Liver (tissue), 9 donors: ENCODE data around the gene GRIFIN. TPM values are rescaled to one million over a fixed set of nuclear protein-coding genes. Genes with fewer than 3 reads are reported as not detected.

Source experiments
- DNase-seq: peaks from one replicate; pipeline ENCODE4 v3.0.0-alpha.2; 2017; ENCODE audit warnings: low spot score
- H3K27ac ChIP-seq, 2 donors: one replicate each; pipeline ENCODE4 v1.7.0; 2013; ENCODE audit warnings: inconsistent platforms in 2 of 2, low read length in 2 of 2, control low read depth in 1 of 2, low read depth in 1 of 2, mild to moderate bottlenecking in 1 of 2
- H3K27me3 ChIP-seq, 4 donors: one replicate each; pipeline versions ENCODE4 v1.6.1 to v1.7.0; 2013; ENCODE audit warnings: low read length in 3 of 4, inconsistent platforms in 1 of 4, mild to moderate bottlenecking in 1 of 4, moderate library complexity in 1 of 4; ENCODE audit not compliant: control insufficient read depth in 4 of 4, insufficient read depth in 4 of 4
- H3K36me3 ChIP-seq, 4 donors: one replicate each; pipeline versions ENCODE4 v1.6.1 to v1.7.0; 2013; ENCODE audit warnings: low read length in 3 of 4, mild to moderate bottlenecking in 3 of 4, low read depth in 1 of 4, moderate library complexity in 1 of 4; ENCODE audit not compliant: control insufficient read depth in 4 of 4, insufficient read depth in 3 of 4
- H3K4me1 ChIP-seq, 4 donors: one replicate each; pipeline versions ENCODE4 v1.6.1 to v1.7.0; 2013; ENCODE audit warnings: low read length in 3 of 4, mild to moderate bottlenecking in 3 of 4, moderate library complexity in 1 of 4; ENCODE audit not compliant: control insufficient read depth in 4 of 4, insufficient read depth in 4 of 4
- H3K4me3 ChIP-seq, 3 donors: one replicate each; pipeline versions ENCODE4 v1.6.1 to v1.7.0; 2013; ENCODE audit warnings: low read length in 3 of 3, control low read depth in 1 of 3, low read depth in 1 of 3, mild to moderate bottlenecking in 1 of 3
- H3K9ac ChIP-seq, 2 donors: one replicate each; pipeline ENCODE4 v1.7.0; 2013; ENCODE audit warnings: low read length in 2 of 2, mild to moderate bottlenecking in 2 of 2, moderate library complexity in 2 of 2, control low read depth in 1 of 2, low read depth in 1 of 2
- H3K9me3 ChIP-seq, 4 donors: one replicate each; pipeline versions ENCODE4 v1.6.1 to v1.7.0; 2013; ENCODE audit warnings: low read length in 3 of 4; ENCODE audit not compliant: control insufficient read depth in 4 of 4
- EGR1 ChIP-seq, 2 donors: IDR thresholded peaks; 2 replicates each; pipeline ENCODE4 v1.6.1; 2016 to 2018; ENCODE audit warnings: antibody characterized with exemption in 2 of 2, low read depth in 2 of 2
- FOXA1 ChIP-seq: IDR thresholded peaks from 2 replicates; pipeline ENCODE4 v1.6.1; 2016; ENCODE audit warnings: antibody characterized with exemption
- GABPA ChIP-seq, 2 donors: IDR thresholded peaks in 1 of 2; conservative IDR thresholded peaks in 1 of 2; 2 replicates each; pipeline ENCODE4 v1.6.1; 2016; ENCODE audit warnings: antibody characterized with exemption in 2 of 2, mild to moderate bottlenecking in 1 of 2, moderate library complexity in 1 of 2
- HNF4A ChIP-seq, 2 donors: conservative IDR thresholded peaks; 2 replicates each; pipeline ENCODE4 v1.6.1; 2016; ENCODE audit warnings: antibody characterized with exemption in 2 of 2, mild to moderate bottlenecking in 2 of 2
- HNF4G ChIP-seq: IDR thresholded peaks from 2 replicates; pipeline ENCODE4 v1.6.1; 2016; ENCODE audit warnings: antibody characterized with exemption
- JUND ChIP-seq, 2 donors: IDR thresholded peaks; 2 replicates each; pipeline ENCODE4 v1.6.1; 2016; ENCODE audit warnings: antibody characterized with exemption in 2 of 2
- NR2F2 ChIP-seq: IDR thresholded peaks from 2 replicates; pipeline ENCODE4 v1.6.1; 2016; ENCODE audit warnings: antibody characterized with exemption
- RAD21 ChIP-seq, 2 donors: IDR thresholded peaks; 2 replicates each; pipeline ENCODE4 v1.6.1; 2016; ENCODE audit warnings: antibody characterized with exemption in 2 of 2, mild to moderate bottlenecking in 2 of 2
- RXRA ChIP-seq, 2 donors: IDR thresholded peaks; 2 replicates each; pipeline ENCODE4 v1.6.1; 2017 to 2018; ENCODE audit warnings: antibody characterized with exemption in 2 of 2, mild to moderate bottlenecking in 1 of 2
- TAF1 ChIP-seq: conservative IDR thresholded peaks from 2 replicates; pipeline ENCODE4 v1.6.1; 2016; ENCODE audit warnings: antibody characterized with exemption, mild to moderate bottlenecking
- YY1 ChIP-seq: IDR thresholded peaks from 2 replicates; pipeline ENCODE4 v1.6.1; 2016; ENCODE audit warnings: antibody characterized with exemption, mild to moderate bottlenecking
- WGBS: extraction: QIAGEN DNeasy Blood & Tissue Kit; methylation state at CpG from one replicate; pipeline ENCODE4 v1.1.7; 2013; 5-methylcytosine and 5-hydroxymethylcytosine counted together
- polyA plus RNA-seq, 2 donors: library from polyadenylated mRNA; stranded (reverse) in 1 of 2; unstranded in 1 of 2; fragments of 200-250 nt in 1 of 2; fragments of >200 nt in 1 of 2; fragmentation: Nextera tagmentation in 1 of 2; extraction: Ambion mirVana in 1 of 2; gene quantifications; one replicate each; pipeline versions ENCODE4 v1.2.1 to v1.2.3, GENCODE V29; 2013 to 2015
- total RNA-seq, 2 donors: library from RNA; depleted of rRNA; stranded (reverse); fragments of >200 nt; gene quantifications; one replicate each; pipeline ENCODE4 v1.2.3, GENCODE V29; 2014
- TF ChIP-seq, protein P1 (sequence below): fragments of 150-350 bp; IDR thresholded peaks from 2 replicates; pipeline ENCODE4 v1.5.1; 2017; ENCODE audit warnings: improper control_type of control experiment, low read depth, low read length; ENCODE audit not compliant: missing input control
- TF ChIP-seq, protein P2 (sequence below): IDR thresholded peaks from 2 replicates; pipeline ENCODE4 v1.6.1; 2016; ENCODE audit warnings: antibody characterized with exemption, mild to moderate bottlenecking
- donor health status: healthy.
- donor health status: healthy.
- donor health status: healthy.
- donor health status: healthy.
- donor health status: healthy.

The GRIFIN gene
- total and polyA plus RNA-seq, 4 donors, result not detected

DNA sequence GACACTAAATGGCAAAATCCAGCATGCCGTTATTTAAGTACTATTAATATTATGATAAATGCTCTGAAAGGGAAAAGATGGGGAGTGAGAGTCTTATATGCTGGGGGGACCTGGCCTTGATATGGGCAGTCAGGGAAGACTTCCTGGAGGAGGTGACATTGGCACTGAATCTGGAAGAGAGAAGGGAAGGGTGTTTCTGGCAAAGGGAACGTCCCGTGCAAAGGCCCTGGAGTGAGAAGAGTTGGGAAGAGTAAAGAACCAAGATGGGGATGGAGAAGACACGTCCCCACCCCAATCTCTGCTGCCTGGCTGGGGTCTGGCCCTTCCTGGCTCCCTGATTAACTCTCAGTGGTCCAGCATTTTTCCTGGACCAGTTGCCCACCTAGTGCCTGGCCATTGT is 5.0 kb upstream of the GRIFIN start:
- Histone ChIP-seq H3K9ac (no peak overlapping the region), H3K4me1 (peaks cover 0 to 13% (median 10%) of the 10 kb centered on the region in 4 donors), H3K27ac (no peak overlapping the region), H3K36me3 (no peaks in the 10 kb centered on the region), H3K4me3 (no peak overlapping the region), H3K27me3 (no peaks in the 10 kb centered on the region), H3K9me3 (peaks cover 0 to 10% (median 3%) of the 10 kb centered on the region in 4 donors)
- DNase-seq, result no peak
- TF ChIP-seq HNF4G (no peak), FOXA1 (no peak), GABPA (IDR thresholded peaks at IDR 0.05 in 1 of 2, conservative IDR thresholded peaks at IDR 0.05 in 1 of 2) (no peak), JUND (IDR thresholded peaks at IDR 0.05) (no peak), RXRA (IDR thresholded peaks at IDR 0.05) (no peak)
- 71% methylated on average over 4 of the region's 4 CpGs for WGBS

DNA sequence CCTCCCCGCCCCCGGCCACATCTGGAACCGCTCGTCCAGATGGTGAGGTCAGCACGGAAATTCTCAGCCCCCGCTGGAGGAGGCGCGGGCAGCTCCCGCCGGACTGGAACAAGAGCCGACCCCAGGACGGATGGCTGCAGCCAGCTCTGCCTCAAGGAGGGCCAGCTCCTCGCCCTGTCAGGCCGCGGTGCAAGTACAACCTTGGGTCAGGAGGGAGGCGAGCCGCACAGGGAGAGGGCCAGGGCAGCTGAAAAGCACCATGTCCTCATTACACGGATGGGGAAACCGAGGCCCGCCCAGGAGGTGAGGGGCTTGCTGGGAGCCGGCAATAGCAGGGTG is 3.8 kb upstream of the GRIFIN start:
- TF ChIP-seq RXRA (IDR thresholded peaks at IDR 0.05) (no peak), TAF1 (no peak), EGR1 (IDR thresholded peaks at IDR 0.05; ENCODE audit: low read depth in 2 of 2) (no peak), FOXA1 (no peak), RAD21 (IDR thresholded peaks at IDR 0.05) (no peak), NR2F2 (no peak), YY1 (no peak), HNF4A (conservative IDR thresholded peaks at IDR 0.05) (no peak)
- TF ChIP-seq, protein P1, sequence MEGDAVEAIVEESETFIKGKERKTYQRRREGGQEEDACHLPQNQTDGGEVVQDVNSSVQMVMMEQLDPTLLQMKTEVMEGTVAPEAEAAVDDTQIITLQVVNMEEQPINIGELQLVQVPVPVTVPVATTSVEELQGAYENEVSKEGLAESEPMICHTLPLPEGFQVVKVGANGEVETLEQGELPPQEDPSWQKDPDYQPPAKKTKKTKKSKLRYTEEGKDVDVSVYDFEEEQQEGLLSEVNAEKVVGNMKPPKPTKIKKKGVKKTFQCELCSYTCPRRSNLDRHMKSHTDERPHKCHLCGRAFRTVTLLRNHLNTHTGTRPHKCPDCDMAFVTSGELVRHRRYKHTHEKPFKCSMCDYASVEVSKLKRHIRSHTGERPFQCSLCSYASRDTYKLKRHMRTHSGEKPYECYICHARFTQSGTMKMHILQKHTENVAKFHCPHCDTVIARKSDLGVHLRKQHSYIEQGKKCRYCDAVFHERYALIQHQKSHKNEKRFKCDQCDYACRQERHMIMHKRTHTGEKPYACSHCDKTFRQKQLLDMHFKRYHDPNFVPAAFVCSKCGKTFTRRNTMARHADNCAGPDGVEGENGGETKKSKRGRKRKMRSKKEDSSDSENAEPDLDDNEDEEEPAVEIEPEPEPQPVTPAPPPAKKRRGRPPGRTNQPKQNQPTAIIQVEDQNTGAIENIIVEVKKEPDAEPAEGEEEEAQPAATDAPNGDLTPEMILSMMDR, result no peak
- TF ChIP-seq, protein P2, sequence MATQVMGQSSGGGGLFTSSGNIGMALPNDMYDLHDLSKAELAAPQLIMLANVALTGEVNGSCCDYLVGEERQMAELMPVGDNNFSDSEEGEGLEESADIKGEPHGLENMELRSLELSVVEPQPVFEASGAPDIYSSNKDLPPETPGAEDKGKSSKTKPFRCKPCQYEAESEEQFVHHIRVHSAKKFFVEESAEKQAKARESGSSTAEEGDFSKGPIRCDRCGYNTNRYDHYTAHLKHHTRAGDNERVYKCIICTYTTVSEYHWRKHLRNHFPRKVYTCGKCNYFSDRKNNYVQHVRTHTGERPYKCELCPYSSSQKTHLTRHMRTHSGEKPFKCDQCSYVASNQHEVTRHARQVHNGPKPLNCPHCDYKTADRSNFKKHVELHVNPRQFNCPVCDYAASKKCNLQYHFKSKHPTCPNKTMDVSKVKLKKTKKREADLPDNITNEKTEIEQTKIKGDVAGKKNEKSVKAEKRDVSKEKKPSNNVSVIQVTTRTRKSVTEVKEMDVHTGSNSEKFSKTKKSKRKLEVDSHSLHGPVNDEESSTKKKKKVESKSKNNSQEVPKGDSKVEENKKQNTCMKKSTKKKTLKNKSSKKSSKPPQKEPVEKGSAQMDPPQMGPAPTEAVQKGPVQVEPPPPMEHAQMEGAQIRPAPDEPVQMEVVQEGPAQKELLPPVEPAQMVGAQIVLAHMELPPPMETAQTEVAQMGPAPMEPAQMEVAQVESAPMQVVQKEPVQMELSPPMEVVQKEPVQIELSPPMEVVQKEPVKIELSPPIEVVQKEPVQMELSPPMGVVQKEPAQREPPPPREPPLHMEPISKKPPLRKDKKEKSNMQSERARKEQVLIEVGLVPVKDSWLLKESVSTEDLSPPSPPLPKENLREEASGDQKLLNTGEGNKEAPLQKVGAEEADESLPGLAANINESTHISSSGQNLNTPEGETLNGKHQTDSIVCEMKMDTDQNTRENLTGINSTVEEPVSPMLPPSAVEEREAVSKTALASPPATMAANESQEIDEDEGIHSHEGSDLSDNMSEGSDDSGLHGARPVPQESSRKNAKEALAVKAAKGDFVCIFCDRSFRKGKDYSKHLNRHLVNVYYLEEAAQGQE, result no peak
- H3K27me3 ChIP-seq, result no peaks in the 10 kb centered on the region
- peaks cover 0 to 10% (median 3%) of the 10 kb centered on the region in 4 donors for H3K9me3 ChIP-seq
- 65% methylated on average over 21 of the region's 21 CpGs for WGBS
- H3K4me3 ChIP-seq, result no peak overlapping the region
- H3K27ac ChIP-seq, result no peak overlapping the region
- no peaks in the 10 kb centered on the region for H3K36me3 ChIP-seq
- no peak overlapping the region for H3K9ac ChIP-seq
- H3K4me1 ChIP-seq, result peaks cover 0 to 13% (median 10%) of the 10 kb centered on the region in 4 donors
- no peak for DNase-seq

DNA sequence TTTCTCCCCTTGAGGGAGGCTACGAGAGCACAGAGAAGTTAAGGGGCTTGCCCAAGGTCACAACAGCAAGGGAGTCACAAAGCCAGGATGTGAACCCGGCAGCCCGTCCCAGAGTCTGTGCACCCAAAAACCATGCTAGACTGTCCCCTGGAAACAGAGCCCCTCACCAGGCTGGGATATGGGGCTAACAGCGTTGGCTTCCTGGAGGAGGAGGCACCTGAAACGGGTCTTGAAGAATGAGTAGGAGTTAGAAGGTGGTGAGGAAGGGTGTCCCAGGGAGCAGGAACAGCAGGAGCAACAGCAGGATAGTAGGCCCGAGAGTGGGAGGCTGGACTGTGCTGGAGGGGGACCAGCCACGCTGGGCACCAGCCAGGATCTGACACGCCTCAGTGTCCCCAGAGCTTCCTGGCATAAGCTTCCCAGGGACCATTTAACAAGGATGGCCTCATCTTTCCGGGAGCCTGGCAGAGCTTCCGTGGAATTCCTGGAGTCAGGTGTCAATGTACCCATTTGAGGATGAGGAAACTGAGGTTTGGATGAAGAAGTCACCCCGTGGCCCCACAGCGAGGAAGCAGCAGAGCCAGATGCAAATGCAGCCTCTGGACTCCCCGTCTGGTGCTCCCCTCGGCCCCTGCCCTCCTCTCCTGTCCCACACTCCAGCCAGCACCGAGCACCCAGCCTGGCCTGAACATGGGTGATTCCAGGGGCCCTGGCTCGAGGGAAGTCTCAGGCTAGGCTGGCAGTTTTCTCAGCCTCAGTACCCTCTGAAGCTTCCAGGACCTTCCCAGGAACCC is 3.3 kb upstream of the GRIFIN start:
- Histone ChIP-seq H3K9ac (no peak overlapping the region), H3K4me1 (peaks cover 0 to 13% (median 10%) of the 10 kb centered on the region in 4 donors), H3K9me3 (peaks cover 0 to 10% (median 3%) of the 10 kb centered on the region in 4 donors), H3K27me3 (no peaks in the 10 kb centered on the region), H3K36me3 (no peaks in the 10 kb centered on the region), H3K4me3 (no peak overlapping the region), H3K27ac (no peak overlapping the region)
- DNase-seq, result no peak
- WGBS, result 85% methylated on average over 16 of the region's 16 CpGs
- no peak for TF ChIP-seq RAD21 (IDR thresholded peaks at IDR 0.05)
- TF ChIP-seq, protein P2, result no peak
